ENCODE data around the gene CA5A.

The CA5A gene

GRCh38 chr16:87961623-87962022 lies 25.3 kb upstream of the CA5A start:
- ATAC-seq: no peak

DNA sequence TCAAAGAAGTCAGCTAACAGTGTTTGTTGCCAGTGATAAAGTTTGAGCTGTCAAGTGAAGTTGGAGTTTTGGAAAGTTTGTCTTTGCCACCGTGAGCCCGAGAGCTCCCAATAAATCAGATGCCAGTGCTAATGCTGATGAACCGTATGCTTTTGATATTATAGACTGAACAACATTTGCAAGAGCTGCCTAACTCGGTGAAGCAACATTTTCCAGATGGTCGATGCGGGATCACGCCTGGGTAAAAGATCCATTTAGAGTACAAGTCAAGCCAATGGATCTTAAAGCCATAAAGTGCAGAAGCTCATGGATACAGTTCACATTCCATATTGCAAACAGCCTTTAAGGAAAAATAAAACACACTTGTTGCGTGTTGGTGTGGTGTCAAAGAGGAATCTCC lies 24.5 kb upstream of the CA5A start:
- ATAC-seq: no peak

DNA sequence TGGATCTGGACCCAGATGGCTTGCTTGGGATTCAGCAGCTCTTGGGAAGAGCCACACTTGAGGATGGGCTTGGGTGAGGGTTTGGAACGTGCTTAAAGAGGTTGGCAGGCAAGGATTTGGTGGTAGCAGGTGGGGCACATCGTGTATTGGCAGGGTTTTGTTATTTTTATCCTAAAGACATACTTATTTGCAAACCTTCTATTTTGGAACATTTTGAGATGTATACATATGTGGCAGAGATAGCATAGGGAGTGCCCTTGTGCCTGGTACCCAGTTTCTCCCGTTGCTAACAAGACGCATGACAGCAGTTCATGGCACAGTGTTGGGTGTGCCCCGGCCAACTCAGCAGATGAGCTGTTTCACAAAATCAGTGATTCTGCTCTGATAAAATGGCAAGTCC lies 24.0 kb upstream of the CA5A start:
- ATAC-seq: no peak

DNA sequence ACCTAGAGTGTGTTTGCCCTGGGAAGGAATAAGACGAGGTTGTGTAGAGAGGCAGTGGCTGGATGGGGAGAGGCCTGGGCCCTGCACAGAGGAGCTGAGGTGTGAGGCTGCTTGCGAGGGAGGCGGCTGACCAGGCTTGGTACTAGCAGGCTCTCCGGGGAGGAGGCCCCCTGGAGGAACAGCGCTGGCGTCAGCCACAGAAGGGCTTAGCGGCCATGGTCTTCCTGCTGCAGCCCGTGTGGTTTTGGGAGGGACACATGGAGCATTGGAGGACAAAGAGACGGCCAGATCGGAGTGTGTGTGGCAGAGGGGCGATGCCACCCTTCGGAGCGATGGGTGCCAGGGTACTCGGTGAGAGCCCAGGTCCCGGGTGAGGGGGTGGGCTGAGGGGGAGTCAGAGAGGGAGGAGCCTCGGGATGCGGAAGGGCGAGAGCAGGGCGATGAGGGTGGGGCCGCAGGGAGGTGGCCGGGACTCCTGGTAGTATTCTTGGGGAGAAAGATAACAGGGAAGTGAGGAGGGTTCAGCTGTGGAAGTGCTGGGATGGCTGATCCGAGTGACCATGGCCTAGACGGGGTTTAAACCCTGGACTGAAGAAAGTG lies 23.2 kb upstream of the CA5A start:
- ATAC-seq: no peak

DNA sequence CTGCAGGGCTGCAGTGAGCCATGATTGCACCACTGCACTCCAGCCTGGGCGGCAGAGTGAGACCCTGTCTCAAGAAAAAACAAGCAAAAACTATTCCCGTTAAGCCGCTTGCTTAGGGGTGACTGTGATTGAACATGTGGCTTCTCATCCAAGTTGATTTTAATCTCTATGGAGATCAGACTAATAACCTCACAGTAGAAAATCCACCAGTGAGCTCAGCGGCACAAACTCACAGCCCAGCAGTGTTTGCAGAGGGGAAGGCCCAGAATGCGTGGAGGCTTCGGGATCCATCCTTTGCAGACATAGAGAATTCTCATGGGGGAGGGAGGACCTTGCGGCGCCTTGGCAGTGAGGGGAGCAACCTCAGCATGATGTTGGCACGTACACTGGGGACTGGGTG lies 22.3 kb upstream of the CA5A start:
- ATAC-seq: no peak

GRCh38 chr16:87957296-87958094 lies 21.2 kb upstream of the CA5A start:
- ATAC-seq: no peak

- ATAC-seq: peak; percentile 66 to 71
Observed at GRCh38 chr16:87956365-87957231, 20.3 kb upstream of the CA5A start.

DNA sequence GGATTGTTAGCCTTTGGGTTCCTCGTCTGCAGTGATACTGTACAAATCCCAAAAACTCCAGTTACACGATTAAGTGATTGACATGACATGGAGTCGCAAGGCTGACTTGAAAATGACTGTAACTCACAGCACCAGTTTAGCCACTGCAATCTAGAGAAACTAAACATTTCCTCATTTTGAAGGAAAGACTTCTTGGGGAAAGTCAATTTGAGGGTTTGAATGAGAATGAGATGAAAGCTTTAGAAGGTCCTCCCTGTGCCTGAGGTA lies 19.7 kb upstream of the CA5A start:
- no peak for ATAC-seq

DNA sequence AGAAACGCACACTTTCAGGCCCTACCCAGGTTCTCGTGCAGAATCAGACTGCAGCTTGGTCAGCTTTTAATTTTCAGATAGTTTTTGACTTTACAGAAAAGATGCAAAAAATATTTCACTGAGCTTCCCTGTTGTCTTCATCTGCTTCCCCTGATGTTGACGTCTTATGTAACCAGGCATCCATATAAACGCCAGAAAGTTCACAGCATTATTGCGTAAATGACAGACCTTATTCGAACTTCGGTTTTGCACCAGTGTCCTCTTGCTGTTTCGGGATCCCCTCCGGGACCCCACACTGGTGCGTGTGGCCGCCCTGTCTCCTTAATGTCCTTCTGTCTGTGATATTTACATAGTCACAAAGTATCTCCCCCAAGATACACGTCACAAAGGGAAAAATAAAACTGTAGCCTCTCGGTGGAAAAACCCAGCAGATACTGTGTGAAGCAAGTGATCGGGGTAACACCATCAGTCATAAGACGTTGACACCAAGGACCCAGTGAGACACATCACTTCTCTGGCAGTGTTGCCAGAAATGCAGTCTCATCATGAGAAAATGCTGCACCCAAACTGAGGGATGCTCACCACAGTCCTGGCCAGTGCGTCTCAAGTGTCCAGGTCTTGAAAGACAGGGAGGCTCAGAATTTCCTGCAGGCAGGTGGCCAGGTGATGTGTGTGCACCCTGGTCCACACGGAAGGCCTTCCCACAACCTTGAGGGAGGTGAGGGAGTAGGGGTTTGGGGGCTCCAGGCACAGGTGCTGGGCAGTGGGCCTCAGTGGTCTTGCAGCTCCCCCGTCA lies 19.2 kb upstream of the CA5A start:
- ATAC-seq: peak; percentile 6 to 15

DNA sequence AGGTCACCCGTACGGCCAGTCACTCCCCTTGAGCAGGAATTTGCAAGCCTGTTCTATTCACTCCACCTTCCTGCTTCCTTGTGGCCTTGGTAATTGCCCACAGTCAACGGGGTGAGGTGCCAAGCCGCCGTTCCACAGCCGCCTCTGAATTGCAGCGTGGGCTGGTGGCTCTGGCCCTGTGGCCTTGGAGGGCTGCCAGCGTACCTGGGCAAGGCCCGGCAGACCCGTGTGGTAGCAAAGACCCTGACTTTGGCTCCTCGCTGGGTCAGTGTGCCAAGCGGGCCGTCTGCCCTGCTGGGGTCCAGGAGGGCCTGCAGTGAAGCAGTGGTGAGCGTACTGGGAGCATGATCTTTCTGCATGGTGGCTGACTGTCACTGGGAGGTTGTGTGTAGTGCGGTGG lies 18.5 kb upstream of the CA5A start:
- no peak for ATAC-seq

- no peak for ATAC-seq
Observed at GRCh38 chr16:87954361-87954760, 18.0 kb upstream of the CA5A start.

- no peak for ATAC-seq
Observed at GRCh38 chr16:87953308-87954215, 17.2 kb upstream of the CA5A start.

GRCh38 chr16:87952751-87953150 lies 16.4 kb upstream of the CA5A start:
- no peak for ATAC-seq

GRCh38 chr16:87951552-87952538 lies 15.5 kb upstream of the CA5A start:
- no peak for ATAC-seq

GRCh38 chr16:87950765-87951551 lies 14.6 kb upstream of the CA5A start, which contains the start of gene BANP:
BANP (plus strand) TSS chr16:87951434; CDS start chr16:87975116, 23,682 bp downstream.
- ATAC-seq: peak; percentile 96 to 97

DNA sequence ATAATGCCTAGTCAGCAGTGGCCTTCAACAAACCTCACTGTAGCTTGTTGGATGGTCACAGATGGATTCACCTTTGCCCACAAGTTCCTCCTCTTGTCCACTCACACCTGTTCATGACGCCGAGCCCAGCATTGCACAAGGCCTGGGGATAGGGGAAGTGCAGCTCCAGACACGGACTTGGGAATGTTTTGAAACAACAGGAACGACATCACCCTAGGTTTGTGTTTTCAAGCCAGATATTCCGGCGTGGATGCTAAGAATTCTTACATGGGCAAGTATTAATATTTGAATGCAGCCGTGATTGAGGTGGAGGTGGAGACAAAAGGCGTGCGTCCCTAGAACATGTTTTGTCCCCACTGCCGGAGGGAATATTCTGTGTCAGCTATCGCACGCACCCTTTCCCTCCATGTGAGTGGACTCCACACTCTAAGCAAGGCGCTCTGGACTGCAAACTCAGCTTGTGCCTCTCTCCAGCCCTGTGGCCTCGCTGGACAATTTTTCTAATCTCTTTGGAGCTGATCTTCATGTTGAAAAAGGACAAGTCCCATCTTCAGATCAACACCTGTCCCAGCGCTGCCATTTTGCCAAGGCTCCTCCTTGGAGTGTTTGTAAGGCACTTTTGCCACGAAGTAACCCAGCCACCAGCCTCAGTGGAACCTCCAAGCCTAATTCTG lies 12.9 kb upstream of the CA5A start:
- no peak for ATAC-seq

- ATAC-seq: no peak
Observed at GRCh38 chr16:87948735-87949070, 12.4 kb upstream of the CA5A start.

- no peak for ATAC-seq
Observed at GRCh38 chr16:87948119-87948545, 11.8 kb upstream of the CA5A start.

All from activated CD4-positive, CD25-positive, alpha-beta regulatory T cell treated with anti-CD3 and anti-CD28 coated beads, Interleukin-2, amount 50 U/mL, for 24 hours (primary cell).